ENCODE results near the gene FAM163A. TPM values are rescaled to one million over a fixed set of nuclear protein-coding genes. Genes with fewer than 3 reads are reported as not detected.

Gene FAM163A
- total and polyA plus RNA-seq, 8 donors, result 0.06 to 0.28 (median 0.15) TPM; not detected in 3

DNA sequence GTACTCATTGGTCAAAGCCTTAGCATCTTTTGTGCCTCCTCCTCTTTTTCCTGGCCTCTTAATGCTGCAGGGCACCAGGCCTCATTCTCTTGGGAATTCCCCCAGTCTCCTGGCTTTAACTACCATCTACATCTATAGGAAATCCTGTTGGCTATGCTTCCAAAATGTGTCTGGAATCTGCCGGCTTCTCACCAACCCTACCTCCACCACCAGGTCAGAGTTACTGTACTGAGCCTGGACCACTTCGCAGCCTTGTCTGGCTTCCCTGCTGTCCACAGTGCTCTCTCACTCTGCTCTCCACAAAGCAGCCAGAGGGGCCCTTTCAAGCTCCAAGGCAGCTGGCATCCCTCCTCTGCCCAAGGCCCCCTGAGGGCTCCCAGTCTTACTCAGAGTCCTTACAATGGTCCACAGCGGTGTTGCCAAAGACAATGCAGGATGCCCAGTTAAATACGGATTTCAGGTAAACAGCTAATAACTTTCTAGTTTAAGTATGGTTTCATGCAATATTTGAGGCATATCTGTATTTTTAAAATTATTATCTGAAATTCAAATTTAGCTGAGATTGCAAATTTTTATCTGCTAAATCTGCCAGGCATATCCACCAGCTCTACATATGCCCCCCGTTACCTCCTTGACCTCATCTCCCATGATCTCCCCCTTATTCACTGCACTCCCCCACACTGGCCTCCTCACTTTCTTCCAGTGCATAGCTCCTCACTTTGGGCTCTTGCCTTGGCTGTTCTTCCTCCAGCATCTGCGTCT lies 34.5 kb upstream of the FAM163A start:
- FAIRE-seq (no peak), ATAC-seq (no peak), DNase-seq (no peak)
- H3K4me1 ChIP-seq, result peaks cover 0 to 3% (median 0%) of the 10 kb centered on the region in 3 donors
- H3K27ac ChIP-seq, result no peak overlapping the region
- intact Hi-C loops (cut with DNase I), result loop anchor here in 2 of 3 donors (5.0 to 10.0 kb wide), 2 partner anchors 96 to 99 kb away; no protein-coding TSS in a partner anchor
- 78 to 90% methylated on average over 6 of the region's 6 CpGs for WGBS, 2 donors
- no peak overlapping the region for H3K4me3 ChIP-seq
- TF ChIP-seq, protein P1, sequence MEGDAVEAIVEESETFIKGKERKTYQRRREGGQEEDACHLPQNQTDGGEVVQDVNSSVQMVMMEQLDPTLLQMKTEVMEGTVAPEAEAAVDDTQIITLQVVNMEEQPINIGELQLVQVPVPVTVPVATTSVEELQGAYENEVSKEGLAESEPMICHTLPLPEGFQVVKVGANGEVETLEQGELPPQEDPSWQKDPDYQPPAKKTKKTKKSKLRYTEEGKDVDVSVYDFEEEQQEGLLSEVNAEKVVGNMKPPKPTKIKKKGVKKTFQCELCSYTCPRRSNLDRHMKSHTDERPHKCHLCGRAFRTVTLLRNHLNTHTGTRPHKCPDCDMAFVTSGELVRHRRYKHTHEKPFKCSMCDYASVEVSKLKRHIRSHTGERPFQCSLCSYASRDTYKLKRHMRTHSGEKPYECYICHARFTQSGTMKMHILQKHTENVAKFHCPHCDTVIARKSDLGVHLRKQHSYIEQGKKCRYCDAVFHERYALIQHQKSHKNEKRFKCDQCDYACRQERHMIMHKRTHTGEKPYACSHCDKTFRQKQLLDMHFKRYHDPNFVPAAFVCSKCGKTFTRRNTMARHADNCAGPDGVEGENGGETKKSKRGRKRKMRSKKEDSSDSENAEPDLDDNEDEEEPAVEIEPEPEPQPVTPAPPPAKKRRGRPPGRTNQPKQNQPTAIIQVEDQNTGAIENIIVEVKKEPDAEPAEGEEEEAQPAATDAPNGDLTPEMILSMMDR (IDR thresholded peaks at IDR 0.05), result no peak
- H3K36me3 ChIP-seq, result no peaks in the 10 kb centered on the region
- no peaks in the 10 kb centered on the region for H3K9me3 ChIP-seq
- no peaks in the 10 kb centered on the region for H3K27me3 ChIP-seq

DNA sequence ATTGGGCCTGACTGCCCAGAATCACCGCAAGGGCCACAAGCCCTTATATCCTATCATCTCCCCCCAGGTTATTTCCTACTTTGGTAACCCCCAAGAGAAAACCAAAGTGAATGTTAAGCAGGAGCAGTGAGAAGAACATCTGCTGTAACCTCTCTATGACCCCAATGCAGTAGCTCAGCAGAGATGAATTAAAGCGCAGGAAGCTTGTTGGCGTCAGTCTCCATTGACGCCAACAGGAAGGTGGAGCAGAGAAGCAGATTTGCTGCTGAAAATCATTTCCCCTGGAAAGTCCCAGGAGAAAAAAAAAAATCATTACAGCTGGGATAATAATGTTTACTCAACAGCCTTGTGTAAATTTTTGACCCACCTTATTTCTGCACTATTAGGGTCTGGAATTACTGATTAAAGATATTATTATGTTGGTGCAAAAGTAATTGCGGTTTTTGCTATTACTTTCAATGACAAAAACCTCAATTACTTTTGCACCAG lies 33.2 kb upstream of the FAM163A start:
- FAIRE-seq (peak; percentile 78), DNase-seq (peak in 1 of 6 donors; percentile 16), ATAC-seq (peak in 3 of 4 donors; percentile 81 to 92 (median 90))
- no peaks in the 10 kb centered on the region for H3K36me3 ChIP-seq
- H3K4me3 ChIP-seq, result no peak overlapping the region
- H3K27ac ChIP-seq, result no peak overlapping the region
- no peaks in the 10 kb centered on the region for H3K27me3 ChIP-seq
- TF ChIP-seq, protein P1 (IDR thresholded peaks at IDR 0.05), result no peak
- no peaks in the 10 kb centered on the region for H3K9me3 ChIP-seq
- 27 to 33% methylated on average over 5 of the region's 5 CpGs for WGBS, 2 donors
- intact Hi-C loops (cut with DNase I), result loop anchor here in 2 of 3 donors (5.0 to 10.0 kb wide), 2 partner anchors 95 to 97 kb away; no protein-coding TSS in a partner anchor
- H3K4me1 ChIP-seq, result peaks cover 0 to 3% (median 0%) of the 10 kb centered on the region in 3 donors

- Histone ChIP-seq H3K27me3 (peaks cover 0 to 3% (median 0%) of the 10 kb centered on the region in 4 donors), H3K27ac (no peak overlapping the region), H3K9me3 (no peaks in the 10 kb centered on the region), H3K36me3 (no peaks in the 10 kb centered on the region), H3K4me3 (no peak overlapping the region), H3K4me1 (peaks cover 0 to 3% (median 0%) of the 10 kb centered on the region in 3 donors)
- FAIRE-seq (no peak), ATAC-seq (no peak), DNase-seq (no peak)
- intact Hi-C loops (cut with DNase I), result no loop called here
- TF ChIP-seq, protein P1 (IDR thresholded peaks at IDR 0.05), result no peak
- WGBS, 2 donors, result 88 to 93% methylated on average over 1 of the region's 1 CpG
Measured at GRCh38 chr1:179714159-179714558, 28.9 kb upstream of the FAM163A start.

DNA sequence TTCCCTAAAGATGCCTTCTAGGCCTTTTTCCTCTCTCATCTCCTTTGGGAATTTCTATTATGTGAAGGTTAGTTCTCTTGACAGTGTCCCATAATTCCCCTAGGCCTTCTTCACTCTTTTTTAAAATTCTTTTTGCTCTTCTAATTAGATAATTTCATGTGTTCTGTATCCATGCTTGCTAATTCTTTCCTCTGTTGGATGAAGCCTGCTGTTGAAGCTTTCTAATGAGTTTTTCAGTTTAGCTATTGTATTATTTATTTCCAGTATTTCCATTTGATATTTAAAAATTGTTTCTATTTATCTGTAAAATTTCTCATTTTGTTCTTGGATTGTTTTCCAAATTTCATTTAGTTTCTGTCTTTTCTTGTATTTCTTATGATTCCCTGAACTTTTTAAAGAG lies 28.5 kb upstream of the FAM163A start:
- Histone ChIP-seq H3K4me1 (peaks cover 0 to 3% (median 0%) of the 10 kb centered on the region in 3 donors), H3K27ac (no peak overlapping the region), H3K27me3 (peaks cover 0 to 3% (median 0%) of the 10 kb centered on the region in 4 donors), H3K9me3 (no peaks in the 10 kb centered on the region), H3K4me3 (no peak overlapping the region), H3K36me3 (no peaks in the 10 kb centered on the region)
- intact Hi-C loops (cut with DNase I), result no loop called here
- DNase-seq (no peak), ATAC-seq (no peak), FAIRE-seq (no peak)
- TF ChIP-seq, protein P1 (IDR thresholded peaks at IDR 0.05), result no peak

DNA sequence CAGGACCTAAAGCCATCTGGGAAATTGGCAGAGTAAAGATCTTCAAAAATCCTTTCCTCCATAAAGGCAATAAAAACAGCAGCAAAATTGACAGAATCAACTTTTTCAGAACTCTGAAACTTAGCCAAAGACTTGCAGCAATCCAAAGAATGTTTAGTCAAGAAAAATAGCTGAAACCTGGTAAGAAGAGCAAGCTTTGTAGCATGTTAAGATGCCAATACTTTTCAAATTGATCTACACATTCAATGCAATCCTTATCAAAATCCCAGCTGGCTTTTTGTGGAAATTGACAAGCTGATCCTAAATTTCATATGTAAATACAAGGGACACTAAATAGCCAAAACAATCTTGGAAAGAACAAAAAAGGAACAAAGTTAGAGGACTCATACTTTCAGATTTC lies 23.8 kb upstream of the FAM163A start:
- H3K4me3 ChIP-seq, result no peak overlapping the region
- no peaks in the 10 kb centered on the region for H3K36me3 ChIP-seq
- H3K27ac ChIP-seq, result no peak overlapping the region
- H3K27me3 ChIP-seq, result peaks cover 0 to 3% (median 0%) of the 10 kb centered on the region in 4 donors
- intact Hi-C loops (cut with DNase I), result no loop called here
- DNase-seq, result no peak
- ATAC-seq, result no peak
- TF ChIP-seq, protein P1 (IDR thresholded peaks at IDR 0.05), result no peak
- no peaks in the 10 kb centered on the region for H3K9me3 ChIP-seq
- no peak for FAIRE-seq
- no peaks in the 10 kb centered on the region for H3K4me1 ChIP-seq

All from pancreas (tissue), 10 donors.